Measurements from ENCODE around the gene FXYD1.
A peak's percentile ranks its signal among the peaks of the same experiment; 100 is the strongest.

The FXYD1 gene

DNA sequence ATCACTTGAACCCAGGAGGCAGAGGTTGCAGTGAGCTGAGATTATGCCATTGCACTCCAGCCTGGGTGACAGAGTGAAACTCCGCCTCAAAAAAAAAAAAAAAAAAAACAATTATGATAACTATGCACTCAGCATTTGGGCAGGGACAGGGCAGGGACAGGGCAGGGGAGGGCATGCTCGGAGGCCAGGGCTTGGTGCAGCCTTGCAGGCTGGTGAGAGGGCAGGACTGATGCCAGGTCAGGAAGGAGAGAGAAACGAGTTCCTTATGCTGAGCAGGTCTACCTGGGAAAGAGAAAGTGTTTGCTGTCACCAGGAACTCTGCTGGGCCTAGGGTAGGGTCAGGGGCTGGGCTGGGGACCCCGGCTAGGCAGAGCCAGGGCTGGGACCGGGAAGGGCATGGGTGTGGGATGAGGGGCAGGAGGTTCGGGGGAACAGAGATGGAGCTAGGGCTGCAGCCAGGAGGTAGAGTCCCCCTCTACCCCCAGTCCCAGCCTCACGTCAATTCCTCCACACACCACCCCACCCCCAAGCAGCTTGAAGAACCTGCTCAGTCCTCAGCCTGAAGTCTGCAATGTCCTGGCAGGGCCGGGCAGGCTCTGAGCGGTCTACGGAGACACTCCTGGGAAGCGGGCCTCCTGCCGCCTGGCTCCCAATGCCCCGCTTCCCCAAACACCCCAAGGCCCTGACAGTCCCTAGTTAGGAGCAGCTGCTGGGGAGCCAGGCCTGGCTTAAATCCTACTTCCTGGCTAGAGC lies 20.2 kb upstream of the FXYD1 start:
- Histone ChIP-seq H3K4me3 (ENCODE audit: low read length in 2 of 2) (no peak overlapping the region), H3K27ac (ENCODE audit: low read length) (no peak overlapping the region), H3K36me3 (ENCODE audit: control insufficient read depth in 2 of 2, insufficient read depth in 2 of 2, low read length in 2 of 2) (no peaks in the 10 kb centered on the region), H3K9me3 (ENCODE audit: control insufficient read depth in 2 of 2, low read length in 2 of 2) (no peaks in the 10 kb centered on the region), H3K9ac (ENCODE audit: low read length in 2 of 2) (no peak overlapping the region), H3K27me3 (ENCODE audit: control insufficient read depth in 1 of 2, insufficient read depth in 2 of 2, low read length in 2 of 2) (peaks cover 4 to 6% of the 10 kb centered on the region in 2 donors), H3K4me1 (ENCODE audit: control insufficient read depth, insufficient read depth, low read length) (peaks cover 11% of the 10 kb centered on the region)

DNA sequence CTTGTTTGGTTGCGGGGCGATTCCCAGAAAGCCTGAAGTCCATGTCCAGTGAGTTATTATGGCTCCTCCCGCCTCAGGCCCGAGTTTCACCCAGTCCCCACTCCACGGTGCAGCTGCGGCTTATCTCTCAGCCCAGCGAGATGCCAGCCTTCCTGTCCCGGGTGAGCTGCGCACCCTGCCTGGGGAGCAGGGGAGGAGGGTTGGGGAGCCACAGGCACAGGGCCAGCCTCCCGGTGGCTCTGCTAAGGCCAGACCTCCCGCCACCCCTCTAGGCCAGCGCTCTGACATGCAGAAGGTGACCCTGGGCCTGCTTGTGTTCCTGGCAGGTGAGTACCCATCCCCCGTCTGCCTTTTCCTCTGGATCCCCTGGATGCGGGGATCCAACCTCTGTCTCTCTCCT lies 19.5 kb upstream of the FXYD1 start:
- Histone ChIP-seq H3K9ac (ENCODE audit: low read length in 2 of 2) (no peak overlapping the region), H3K27ac (ENCODE audit: low read length) (no peak overlapping the region), H3K36me3 (ENCODE audit: control insufficient read depth in 2 of 2, insufficient read depth in 2 of 2, low read length in 2 of 2) (no peaks in the 10 kb centered on the region), H3K4me1 (ENCODE audit: control insufficient read depth, insufficient read depth, low read length) (peaks cover 14% of the 10 kb centered on the region), H3K9me3 (ENCODE audit: control insufficient read depth in 2 of 2, low read length in 2 of 2) (no peaks in the 10 kb centered on the region), H3K27me3 (ENCODE audit: control insufficient read depth in 1 of 2, insufficient read depth in 2 of 2, low read length in 2 of 2) (peaks cover 4 to 6% of the 10 kb centered on the region in 2 donors), H3K4me3 (ENCODE audit: low read length in 2 of 2) (no peak overlapping the region)

DNA sequence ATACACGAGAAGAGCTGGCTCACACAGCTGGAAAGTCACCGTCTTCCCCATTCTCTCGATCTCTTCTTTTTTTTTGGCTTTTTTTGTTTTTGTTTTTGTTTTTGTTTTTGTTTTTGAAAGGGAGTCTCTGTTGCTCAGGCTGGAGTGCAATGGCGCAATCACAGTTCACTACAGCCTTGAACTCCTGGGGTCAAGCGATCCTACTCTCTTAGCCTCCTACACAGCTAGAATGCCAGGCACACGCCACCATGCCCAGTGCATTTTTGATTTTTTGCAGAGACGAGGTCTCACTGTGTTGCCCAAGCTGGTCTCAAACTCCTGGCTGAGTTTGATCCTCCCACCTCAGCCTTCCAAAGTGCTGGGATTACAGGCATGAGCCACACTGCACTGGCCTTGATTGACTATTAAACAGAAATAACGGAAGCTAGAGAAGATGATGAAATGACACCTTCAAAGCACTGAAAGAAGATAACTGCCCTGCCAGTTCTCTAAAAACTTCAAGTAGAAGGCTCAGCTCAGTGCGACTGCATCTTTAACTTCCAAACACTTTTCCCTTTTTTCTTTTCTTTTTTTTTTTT lies 19.0 kb upstream of the FXYD1 start:
- Histone ChIP-seq H3K36me3 (ENCODE audit: control insufficient read depth in 2 of 2, insufficient read depth in 2 of 2, low read length in 2 of 2) (no peaks in the 10 kb centered on the region), H3K27me3 (ENCODE audit: control insufficient read depth in 1 of 2, insufficient read depth in 2 of 2, low read length in 2 of 2) (peaks cover 4% of the 10 kb centered on the region in 2 donors), H3K4me1 (ENCODE audit: control insufficient read depth, insufficient read depth, low read length) (peaks cover 20% of the 10 kb centered on the region), H3K9me3 (ENCODE audit: control insufficient read depth in 2 of 2, low read length in 2 of 2) (no peaks in the 10 kb centered on the region), H3K4me3 (ENCODE audit: low read length in 2 of 2) (no peak overlapping the region), H3K9ac (ENCODE audit: low read length in 2 of 2) (no peak overlapping the region), H3K27ac (ENCODE audit: low read length) (no peak overlapping the region)

DNA sequence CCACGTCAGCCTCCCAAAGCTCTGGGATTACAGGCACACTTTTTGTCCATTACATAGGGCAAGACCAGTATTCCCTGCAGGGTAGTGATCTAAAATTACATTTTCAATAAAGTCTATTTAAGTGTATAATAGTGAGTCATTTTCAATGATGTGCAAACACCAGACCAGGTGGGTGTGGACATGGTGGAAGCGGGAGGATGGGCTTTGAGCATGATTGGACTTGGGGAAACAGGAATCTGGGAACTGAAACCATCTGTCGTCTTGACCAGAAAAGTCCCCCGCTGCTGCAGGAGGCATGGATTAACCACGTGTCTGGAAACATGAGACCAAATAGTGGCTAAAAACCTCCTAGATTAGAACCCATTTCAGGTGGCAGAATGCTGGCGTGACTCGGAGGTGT lies 18.1 kb upstream of the FXYD1 start:
- Histone ChIP-seq H3K9me3 (ENCODE audit: control insufficient read depth in 2 of 2, low read length in 2 of 2) (no peaks in the 10 kb centered on the region), H3K4me1 (ENCODE audit: control insufficient read depth, insufficient read depth, low read length) (peaks cover 21% of the 10 kb centered on the region), H3K27me3 (ENCODE audit: control insufficient read depth in 1 of 2, insufficient read depth in 2 of 2, low read length in 2 of 2) (no peaks in the 10 kb centered on the region), H3K27ac (ENCODE audit: low read length) (no peak overlapping the region), H3K36me3 (ENCODE audit: control insufficient read depth in 2 of 2, insufficient read depth in 2 of 2, low read length in 2 of 2) (no peaks in the 10 kb centered on the region), H3K9ac (ENCODE audit: low read length in 2 of 2) (no peak overlapping the region), H3K4me3 (ENCODE audit: low read length in 2 of 2) (no peak overlapping the region)

DNA sequence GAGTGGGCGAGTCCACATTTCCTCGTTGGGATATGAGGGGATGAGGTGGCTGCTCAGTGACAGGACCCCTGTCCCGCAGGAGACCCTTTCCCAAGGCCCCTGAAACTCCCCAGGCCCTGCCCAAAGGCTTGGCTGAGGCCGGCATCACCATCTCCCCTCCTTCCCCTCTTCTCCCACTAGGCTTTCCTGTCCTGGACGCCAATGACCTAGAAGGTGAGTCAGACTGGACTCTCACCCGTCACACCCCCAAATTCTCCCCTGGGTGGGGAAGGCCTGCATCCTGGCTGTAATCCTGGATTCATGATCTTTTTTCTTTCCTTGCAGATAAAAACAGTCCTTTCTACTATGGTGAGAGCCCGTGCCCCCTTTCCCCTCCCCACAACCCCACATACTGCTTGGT lies 17.7 kb upstream of the FXYD1 start:
- H3K9ac ChIP-seq (ENCODE audit: low read length in 2 of 2), result no peak overlapping the region
- no peaks in the 10 kb centered on the region for H3K9me3 ChIP-seq (ENCODE audit: control insufficient read depth in 2 of 2, low read length in 2 of 2)
- no peak overlapping the region for H3K4me3 ChIP-seq (ENCODE audit: low read length in 2 of 2)
- H3K36me3 ChIP-seq (ENCODE audit: control insufficient read depth in 2 of 2, insufficient read depth in 2 of 2, low read length in 2 of 2), result no peaks in the 10 kb centered on the region
- H3K27ac ChIP-seq (ENCODE audit: low read length), result no peak overlapping the region
- peaks cover 25% of the 10 kb centered on the region for H3K4me1 ChIP-seq (ENCODE audit: control insufficient read depth, insufficient read depth, low read length)
- H3K27me3 ChIP-seq (ENCODE audit: control insufficient read depth in 1 of 2, insufficient read depth in 2 of 2, low read length in 2 of 2), result no peaks in the 10 kb centered on the region

DNA sequence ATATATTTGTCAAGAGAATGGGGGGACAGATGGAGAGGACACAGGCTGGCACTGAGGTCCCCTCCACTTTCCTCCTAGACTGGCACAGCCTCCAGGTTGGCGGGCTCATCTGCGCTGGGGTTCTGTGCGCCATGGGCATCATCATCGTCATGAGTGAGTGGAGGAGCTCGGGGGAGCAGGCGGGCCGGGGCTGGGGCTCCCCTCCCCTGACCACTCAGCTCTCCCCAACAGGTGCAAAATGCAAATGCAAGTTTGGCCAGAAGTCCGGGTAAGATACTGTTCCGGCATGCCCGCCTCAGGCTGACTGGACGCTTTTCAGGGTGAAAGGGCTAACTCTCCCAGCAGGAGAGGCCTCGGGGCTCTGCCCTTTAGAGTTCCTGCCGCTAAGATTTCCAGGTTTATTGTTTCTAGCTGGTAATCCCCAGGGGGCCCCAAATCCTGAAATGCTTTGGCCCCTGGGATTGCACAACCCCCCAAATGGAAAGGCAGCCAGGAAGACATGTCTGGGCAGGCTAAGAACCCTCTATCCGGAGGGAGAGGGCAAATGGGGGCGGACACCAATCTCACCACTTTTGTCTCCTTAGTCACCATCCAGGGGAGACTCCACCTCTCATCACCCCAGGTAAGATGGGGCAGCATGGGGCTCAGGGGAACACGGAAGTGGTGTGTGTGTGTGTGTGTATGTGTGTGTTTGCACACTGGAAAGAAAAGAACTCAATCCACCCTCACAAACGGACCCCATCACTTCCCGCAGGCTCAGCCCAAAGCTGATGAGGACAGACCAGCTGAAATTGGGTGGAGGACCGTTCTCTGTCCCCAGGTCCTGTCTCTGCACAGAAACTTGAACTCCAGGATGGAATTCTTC lies 15.7 kb upstream of the FXYD1 start:
- Histone ChIP-seq H3K27me3 (ENCODE audit: control insufficient read depth in 1 of 2, insufficient read depth in 2 of 2, low read length in 2 of 2) (no peaks in the 10 kb centered on the region), H3K9me3 (ENCODE audit: control insufficient read depth in 2 of 2, low read length in 2 of 2) (no peaks in the 10 kb centered on the region), H3K36me3 (ENCODE audit: control insufficient read depth in 2 of 2, insufficient read depth in 2 of 2, low read length in 2 of 2) (no peaks in the 10 kb centered on the region), H3K9ac (ENCODE audit: low read length in 2 of 2) (no peak overlapping the region), H3K27ac (ENCODE audit: low read length) (no peak overlapping the region), H3K4me1 (ENCODE audit: control insufficient read depth, insufficient read depth, low read length) (peaks cover 29% of the 10 kb centered on the region), H3K4me3 (ENCODE audit: low read length in 2 of 2) (no peak overlapping the region)

DNA sequence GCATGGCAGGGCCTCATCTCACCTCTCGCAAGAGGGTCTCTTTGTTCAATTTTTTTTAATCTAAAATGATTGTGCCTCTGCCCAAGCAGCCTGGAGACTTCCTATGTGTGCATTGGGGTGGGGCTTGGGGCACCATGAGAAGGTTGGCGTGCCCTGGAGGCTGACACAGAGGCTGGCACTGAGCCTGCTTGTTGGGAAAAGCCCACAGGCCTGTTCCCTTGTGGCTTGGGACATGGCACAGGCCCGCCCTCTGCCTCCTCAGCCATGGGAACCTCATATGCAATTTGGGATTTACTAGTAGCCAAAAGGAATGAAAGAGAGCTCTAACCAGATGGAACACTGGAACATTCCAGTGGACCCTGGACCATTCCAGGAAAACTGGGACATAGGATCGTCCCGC lies 15.1 kb upstream of the FXYD1 start:
- H3K4me3 ChIP-seq (ENCODE audit: low read length in 2 of 2), result peak overlapping the region; percentile 73 to 95
- H3K4me1 ChIP-seq (ENCODE audit: control insufficient read depth, insufficient read depth, low read length), result peaks cover 29% of the 10 kb centered on the region
- no peaks in the 10 kb centered on the region for H3K27me3 ChIP-seq (ENCODE audit: control insufficient read depth in 1 of 2, insufficient read depth in 2 of 2, low read length in 2 of 2)
- no peaks in the 10 kb centered on the region for H3K9me3 ChIP-seq (ENCODE audit: control insufficient read depth in 2 of 2, low read length in 2 of 2)
- no peak overlapping the region for H3K9ac ChIP-seq (ENCODE audit: low read length in 2 of 2)
- no peaks in the 10 kb centered on the region for H3K36me3 ChIP-seq (ENCODE audit: control insufficient read depth in 2 of 2, insufficient read depth in 2 of 2, low read length in 2 of 2)
- peak overlapping the region; percentile 37 for H3K27ac ChIP-seq (ENCODE audit: low read length)

DNA sequence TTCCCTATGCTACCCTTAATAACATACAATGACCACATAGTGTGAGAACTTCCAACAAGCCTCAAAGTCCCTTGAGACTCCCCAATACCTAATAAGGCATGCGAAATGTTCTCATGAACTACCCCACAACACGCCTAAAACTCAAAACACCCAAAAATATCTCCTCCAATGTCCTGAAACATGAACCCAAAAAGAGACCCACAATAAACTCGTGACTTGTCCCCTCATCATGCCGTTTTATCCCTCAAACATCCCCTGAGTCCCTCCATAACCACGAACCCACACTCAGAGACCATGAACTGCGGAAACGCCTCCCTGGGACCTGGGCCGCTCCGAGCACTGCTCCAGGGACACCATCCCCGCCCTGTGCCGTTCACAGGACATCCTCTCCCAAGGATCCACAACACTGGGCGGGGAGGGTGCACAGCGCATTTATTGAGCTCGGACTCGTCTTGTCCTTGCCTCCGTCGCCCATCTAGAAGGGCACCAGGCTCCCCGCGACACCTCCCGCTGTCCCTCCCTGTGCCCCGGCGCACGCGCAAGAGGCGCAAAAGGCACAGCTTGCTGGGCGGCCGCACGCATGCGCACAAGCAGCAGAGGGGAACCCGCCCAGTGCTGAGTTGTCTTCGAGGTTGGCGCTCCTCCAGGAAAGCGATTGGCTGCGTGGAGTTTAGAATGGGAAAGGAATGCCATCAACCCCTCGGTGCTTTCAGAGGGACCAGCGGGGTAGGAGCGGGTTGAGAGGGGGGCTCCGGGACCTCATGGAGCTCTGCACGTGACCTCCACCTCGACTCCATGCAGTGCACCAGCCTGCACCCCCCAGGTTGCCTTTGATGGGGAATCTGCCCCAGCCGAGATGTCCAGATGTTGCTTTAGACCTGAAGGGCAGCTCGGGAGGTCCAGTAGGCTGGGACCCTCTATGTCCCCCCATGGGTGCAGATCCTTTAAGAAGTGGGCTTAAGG lies 14.2 kb upstream of the FXYD1 start:
- H3K4me3 ChIP-seq (ENCODE audit: low read length in 2 of 2), result peak overlapping the region; percentile 73 to 95
- peaks cover 29% of the 10 kb centered on the region for H3K4me1 ChIP-seq (ENCODE audit: control insufficient read depth, insufficient read depth, low read length)
- no peaks in the 10 kb centered on the region for H3K27me3 ChIP-seq (ENCODE audit: control insufficient read depth in 1 of 2, insufficient read depth in 2 of 2, low read length in 2 of 2)
- no peaks in the 10 kb centered on the region for H3K36me3 ChIP-seq (ENCODE audit: control insufficient read depth in 2 of 2, insufficient read depth in 2 of 2, low read length in 2 of 2)
- H3K9ac ChIP-seq (ENCODE audit: low read length in 2 of 2), result peak overlapping the region; percentile 68 to 82
- H3K9me3 ChIP-seq (ENCODE audit: control insufficient read depth in 2 of 2, low read length in 2 of 2), result no peaks in the 10 kb centered on the region
- peak overlapping the region; percentile 37 for H3K27ac ChIP-seq (ENCODE audit: low read length)

DNA sequence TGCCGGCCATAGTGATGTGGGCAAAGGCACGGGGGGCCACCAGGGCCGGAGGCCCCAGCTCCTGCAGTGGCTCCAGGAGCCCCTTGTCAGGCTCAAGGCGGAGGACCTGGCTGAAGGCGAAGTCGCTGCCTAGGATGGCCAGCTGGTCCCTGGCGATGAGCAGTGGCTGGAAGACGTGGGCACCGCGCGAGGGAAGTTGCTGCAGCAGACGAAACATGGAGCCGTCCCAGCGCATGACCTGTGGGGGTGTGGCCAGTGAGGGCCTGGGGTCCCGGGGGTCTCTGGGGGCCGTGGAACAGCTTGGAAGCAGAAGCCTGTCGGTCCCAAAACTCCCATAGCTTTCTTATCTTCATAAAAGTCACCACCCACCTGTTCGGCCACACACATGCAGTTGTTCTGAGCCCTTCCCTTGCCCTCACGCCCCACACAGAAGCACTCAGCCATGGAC lies 13.3 kb upstream of the FXYD1 start:
- no peak overlapping the region for H3K9ac ChIP-seq (ENCODE audit: low read length in 2 of 2)
- H3K36me3 ChIP-seq (ENCODE audit: control insufficient read depth in 2 of 2, insufficient read depth in 2 of 2, low read length in 2 of 2), result no peaks in the 10 kb centered on the region
- H3K4me1 ChIP-seq (ENCODE audit: control insufficient read depth, insufficient read depth, low read length), result peaks cover 29% of the 10 kb centered on the region
- peak overlapping the region in 1 of 2 donors; percentile 95 for H3K4me3 ChIP-seq (ENCODE audit: low read length in 2 of 2)
- H3K27ac ChIP-seq (ENCODE audit: low read length), result no peak overlapping the region
- no peaks in the 10 kb centered on the region for H3K27me3 ChIP-seq (ENCODE audit: control insufficient read depth in 1 of 2, insufficient read depth in 2 of 2, low read length in 2 of 2)
- no peaks in the 10 kb centered on the region for H3K9me3 ChIP-seq (ENCODE audit: control insufficient read depth in 2 of 2, low read length in 2 of 2)

Data from stomach smooth muscle (tissue), 2 donors.